HFF-Myc (cell line): ENCODE results near the gene LRRC52.
"Not testable (repeated sequence)": the region's sequence is repeated elsewhere in the genome, so short reads cannot be mapped to it uniquely, and the experiment has no call there.

ENCODE experiments used
- DNase-seq: peaks from one replicate; pipeline ENCODE4 v3.0.0-alpha.2; 2011; ENCODE audit warnings: low read depth; ENCODE audit errors: extremely low read depth
- H3K4me3 ChIP-seq: replicated peaks from 2 replicates; pipeline ENCODE4 v1.5.1; 2011; ENCODE audit warnings: low read depth, mild to moderate bottlenecking, control low read depth, low read length
- CTCF ChIP-seq: IDR thresholded peaks from 2 replicates; pipeline ENCODE4 v1.5.1; 2012; ENCODE audit warnings: mild to moderate bottlenecking, low read depth, low read length, control low read depth; ENCODE audit errors: missing control alignments

The LRRC52 gene

GRCh38 chr1:165580931-165581871 lies 37.4 kb downstream of the LRRC52 start:
- no peak for DNase-seq
- TF ChIP-seq CTCF, result no peak

GRCh38 chr1:165581926-165582325 lies 38.1 kb downstream of the LRRC52 start:
- H3K4me3 ChIP-seq, result no peak overlapping the region
- TF ChIP-seq CTCF, result no peak
- DNase-seq, result no peak

More at GRCh38 chr1:165580931-165581871, 37.4 kb downstream of the LRRC52 start:
- H3K4me3 ChIP-seq, result no peak overlapping the region

GRCh38 chr1:165586398-165586797 lies 42.6 kb downstream of the LRRC52 start:
- no peak overlapping the region for H3K4me3 ChIP-seq
- DNase-seq, result no peak
- TF ChIP-seq CTCF, result no peak

- not testable (repeated sequence) for DNase-seq, H3K4me3 ChIP-seq
Measured at GRCh38 chr1:165591391-165591790, 47.6 kb downstream of the LRRC52 start.

- peak; percentile 84 for TF ChIP-seq CTCF
- peak; percentile 80 for DNase-seq
- H3K4me3 ChIP-seq, result no peak overlapping the region
Measured at GRCh38 chr1:165592945-165593823, 49.4 kb downstream of the LRRC52 start.

GRCh38 chr1:165595246-165595938 lies 51.6 kb downstream of the LRRC52 start:
- peak; percentile 84 for DNase-seq
- no peak overlapping the region for H3K4me3 ChIP-seq
- no peak for TF ChIP-seq CTCF
